Measurements from ENCODE around the gene KCNJ12. TPM values are rescaled to one million over a fixed set of nuclear protein-coding genes. Genes with fewer than 3 reads are reported as not detected.
"Not testable (repeated sequence)": the region's sequence is repeated elsewhere in the genome, so short reads cannot be mapped to it uniquely, and the experiment has no call there.

The KCNJ12 gene
- total RNA-seq, 1 experiment from 2014 or later = 1.2 TPM

GRCh38 chr17:21422311-21423189 is 46.4 kb downstream of the KCNJ12 start:
- H3K27me3 ChIP-seq (replicated peaks; ENCODE audit: insufficient read depth, low read depth, low read length, poor library complexity); H3K36me3 ChIP-seq (ENCODE audit: insufficient read depth, low read length, poor library complexity, severe bottlenecking); intact Hi-C loops (cut with micrococcal nuclease; ENCODE audit: unreplicated experiment); H3K9me3 ChIP-seq (ENCODE audit: low read depth, low read length, poor library complexity, severe bottlenecking); DNase-seq (ENCODE audit: low spot score); CTCF ChIA-PET; H3K27ac ChIP-seq (ENCODE audit: low read depth, low read length, poor library complexity, severe bottlenecking); BruUV-seq (replicated peaks); POLR2A ChIA-PET (ENCODE audit: low non-redundant PET); H3K4me1 ChIP-seq (ENCODE audit: insufficient read depth, low read length, poor library complexity, severe bottlenecking); H3K4me3 ChIP-seq (ENCODE audit: low read depth, low read length, poor library complexity, severe bottlenecking): not testable (repeated sequence)

- H3K27me3 ChIP-seq (replicated peaks; ENCODE audit: insufficient read depth, low read depth, low read length, poor library complexity); H3K4me3 ChIP-seq (ENCODE audit: low read depth, low read length, poor library complexity, severe bottlenecking); intact Hi-C loops (cut with micrococcal nuclease; ENCODE audit: unreplicated experiment); DNase-seq (ENCODE audit: low spot score); H3K27ac ChIP-seq (ENCODE audit: low read depth, low read length, poor library complexity, severe bottlenecking); CTCF ChIA-PET; POLR2A ChIA-PET (ENCODE audit: low non-redundant PET); H3K4me1 ChIP-seq (ENCODE audit: insufficient read depth, low read length, poor library complexity, severe bottlenecking); H3K36me3 ChIP-seq (ENCODE audit: insufficient read depth, low read length, poor library complexity, severe bottlenecking); BruUV-seq (replicated peaks); H3K9me3 ChIP-seq (ENCODE audit: low read depth, low read length, poor library complexity, severe bottlenecking): not testable (repeated sequence)
Observed at GRCh38 chr17:21423190-21423493, 47.0 kb downstream of the KCNJ12 start.

GRCh38 chr17:21424697-21425096 is 48.5 kb downstream of the KCNJ12 start:
- H3K4me1 ChIP-seq (ENCODE audit: insufficient read depth, low read length, poor library complexity, severe bottlenecking); DNase-seq (ENCODE audit: low spot score); CTCF ChIA-PET; BruUV-seq (replicated peaks); H3K27me3 ChIP-seq (replicated peaks; ENCODE audit: insufficient read depth, low read depth, low read length, poor library complexity); POLR2A ChIA-PET (ENCODE audit: low non-redundant PET); intact Hi-C loops (cut with micrococcal nuclease; ENCODE audit: unreplicated experiment); H3K9me3 ChIP-seq (ENCODE audit: low read depth, low read length, poor library complexity, severe bottlenecking); H3K36me3 ChIP-seq (ENCODE audit: insufficient read depth, low read length, poor library complexity, severe bottlenecking); H3K4me3 ChIP-seq (ENCODE audit: low read depth, low read length, poor library complexity, severe bottlenecking); H3K27ac ChIP-seq (ENCODE audit: low read depth, low read length, poor library complexity, severe bottlenecking): not testable (repeated sequence)

- no peak overlapping the region for H3K27ac ChIP-seq (ENCODE audit: low read depth, low read length, poor library complexity, severe bottlenecking)
- intact Hi-C loops (cut with micrococcal nuclease; ENCODE audit: unreplicated experiment) = no loop called here
- no TSS peak for BruUV-seq (replicated peaks)
Observed at GRCh38 chr17:21425321-21425720, 49.2 kb downstream of the KCNJ12 start.

GRCh38 chr17:21425736-21426135 is 49.6 kb downstream of the KCNJ12 start:
- POLR2A ChIA-PET (ENCODE audit: low non-redundant PET) = no interaction called here
- no peak overlapping the region for H3K4me3 ChIP-seq (ENCODE audit: low read depth, low read length, poor library complexity, severe bottlenecking)
- no peak for DNase-seq (ENCODE audit: low spot score)
- CTCF ChIA-PET = no interaction called here
- no peak for TF ChIP-seq CTCF (conservative IDR thresholded peaks at IDR 0.05; ENCODE audit: low read depth, low read length)
- no peak for TF ChIP-seq EZH2 (IDR thresholded peaks at IDR 0.05; ENCODE audit: borderline replicate concordance, low read depth, low read length, poor library complexity, severe bottlenecking)
- no peaks in the 10 kb centered on the region for H3K4me1 ChIP-seq (ENCODE audit: insufficient read depth, low read length, poor library complexity, severe bottlenecking)
- no peaks in the 10 kb centered on the region for H3K36me3 ChIP-seq (ENCODE audit: insufficient read depth, low read length, poor library complexity, severe bottlenecking)
- intact Hi-C loops (cut with micrococcal nuclease; ENCODE audit: unreplicated experiment) = no loop called here
- H3K9me3 ChIP-seq (ENCODE audit: low read depth, low read length, poor library complexity, severe bottlenecking) = no peaks in the 10 kb centered on the region
- no peak overlapping the region for H3K27ac ChIP-seq (ENCODE audit: low read depth, low read length, poor library complexity, severe bottlenecking)
- no TSS peak for BruUV-seq (replicated peaks)
- H3K27me3 ChIP-seq (replicated peaks; ENCODE audit: insufficient read depth, low read depth, low read length, poor library complexity) = no peaks in the 10 kb centered on the region

More at GRCh38 chr17:21425321-21425720, 49.2 kb downstream of the KCNJ12 start:
- POLR2A ChIA-PET (ENCODE audit: low non-redundant PET) = no interaction called here
- CTCF ChIA-PET = no interaction called here
- no peak for TF ChIP-seq EZH2 (IDR thresholded peaks at IDR 0.05; ENCODE audit: borderline replicate concordance, low read depth, low read length, poor library complexity, severe bottlenecking)
- no peaks in the 10 kb centered on the region for H3K27me3 ChIP-seq (replicated peaks; ENCODE audit: insufficient read depth, low read depth, low read length, poor library complexity)
- DNase-seq (ENCODE audit: low spot score) = no peak
- H3K9me3 ChIP-seq (ENCODE audit: low read depth, low read length, poor library complexity, severe bottlenecking) = no peaks in the 10 kb centered on the region
- H3K4me3 ChIP-seq (ENCODE audit: low read depth, low read length, poor library complexity, severe bottlenecking) = no peak overlapping the region
- H3K36me3 ChIP-seq (ENCODE audit: insufficient read depth, low read length, poor library complexity, severe bottlenecking) = no peaks in the 10 kb centered on the region
- no peaks in the 10 kb centered on the region for H3K4me1 ChIP-seq (ENCODE audit: insufficient read depth, low read length, poor library complexity, severe bottlenecking)

GRCh38 chr17:21426246-21426645 is 50.1 kb downstream of the KCNJ12 start:
- intact Hi-C loops (cut with micrococcal nuclease; ENCODE audit: unreplicated experiment); DNase-seq (ENCODE audit: low spot score); H3K4me3 ChIP-seq (ENCODE audit: low read depth, low read length, poor library complexity, severe bottlenecking); H3K27ac ChIP-seq (ENCODE audit: low read depth, low read length, poor library complexity, severe bottlenecking); POLR2A ChIA-PET (ENCODE audit: low non-redundant PET); CTCF ChIA-PET; H3K9me3 ChIP-seq (ENCODE audit: low read depth, low read length, poor library complexity, severe bottlenecking); BruUV-seq (replicated peaks); H3K27me3 ChIP-seq (replicated peaks; ENCODE audit: insufficient read depth, low read depth, low read length, poor library complexity); H3K36me3 ChIP-seq (ENCODE audit: insufficient read depth, low read length, poor library complexity, severe bottlenecking); H3K4me1 ChIP-seq (ENCODE audit: insufficient read depth, low read length, poor library complexity, severe bottlenecking): not testable (repeated sequence)

- POLR2A ChIA-PET (ENCODE audit: low non-redundant PET); H3K27me3 ChIP-seq (replicated peaks; ENCODE audit: insufficient read depth, low read depth, low read length, poor library complexity); BruUV-seq (replicated peaks); H3K36me3 ChIP-seq (ENCODE audit: insufficient read depth, low read length, poor library complexity, severe bottlenecking); H3K9me3 ChIP-seq (ENCODE audit: low read depth, low read length, poor library complexity, severe bottlenecking); H3K27ac ChIP-seq (ENCODE audit: low read depth, low read length, poor library complexity, severe bottlenecking); H3K4me1 ChIP-seq (ENCODE audit: insufficient read depth, low read length, poor library complexity, severe bottlenecking); intact Hi-C loops (cut with micrococcal nuclease; ENCODE audit: unreplicated experiment); DNase-seq (ENCODE audit: low spot score); H3K4me3 ChIP-seq (ENCODE audit: low read depth, low read length, poor library complexity, severe bottlenecking); CTCF ChIA-PET: not testable (repeated sequence)
Observed at GRCh38 chr17:21426876-21427275, 50.7 kb downstream of the KCNJ12 start.
